Activated CD8-positive, alpha-beta T cell treated with anti-CD3 and anti-CD28 coated beads, Interleukin-2, amount 10 ng/mL, durations not matched to agents 7 days and 5 days (primary cell): ENCODE measurements around the gene DOP1A. TPM values are rescaled to one million over a fixed set of nuclear protein-coding genes. Genes with fewer than 3 reads are reported as not detected.

ENCODE experiments used
- ATAC-seq: fragments of 150-1000 bp; cut with Tn5 transposase; one replicate; pipeline ENCODE4 v1.10.0; 2021; ENCODE audit warnings: moderate library complexity
- CTCF ChIA-PET: fragments of 350-600 bp; sonication (Branson Sonifier 250); formaldehyde crosslinking; loops from one replicate; lab custom pipeline; 2021; ENCODE audit warnings: antibody characterized with exemption; lab: Charles Lee
- POLR2A ChIA-PET: fragments of 350-600 bp; sonication (Branson Sonifier 250); formaldehyde crosslinking; loops from one replicate; lab custom pipeline; 2021; ENCODE audit warnings: antibody characterized with exemption; lab: Charles Lee
- DNase-seq: peaks from one replicate; pipeline ENCODE4 v3.0.0-alpha.2; 2020
- H3K27ac Mint-ChIP-seq: one replicate; pipeline ENCODE4 v1.8.0; 2021; ENCODE audit warnings: mild to moderate bottlenecking, mixed read lengths
- H3K27me3 Mint-ChIP-seq: one replicate; pipeline ENCODE4 v1.8.0; 2021; ENCODE audit warnings: low read depth, mixed read lengths
- H3K36me3 Mint-ChIP-seq: one replicate; pipeline ENCODE4 v1.8.0; 2021; ENCODE audit warnings: low read depth, mixed read lengths
- H3K4me1 Mint-ChIP-seq: one replicate; pipeline ENCODE4 v1.8.0; 2021; ENCODE audit warnings: low read depth, mixed read lengths
- H3K4me3 Mint-ChIP-seq: one replicate; pipeline ENCODE4 v1.8.0; 2021; ENCODE audit warnings: mild to moderate bottlenecking, mixed read lengths
- H3K9me3 Mint-ChIP-seq: one replicate; pipeline ENCODE4 v1.8.0; 2022; ENCODE audit warnings: mixed read lengths; ENCODE audit not compliant: insufficient read depth
- total RNA-seq, 2 experiments: library from RNA; stranded (reverse); gene quantifications; one replicate each; pipeline ENCODE4 v1.2.3, GENCODE V29; 2021

DOP1A gene
- total RNA-seq, 2 experiments from 2014 or later, result 14.9 to 18.9 TPM

GRCh38 chr6:83055366-83055964 lies 12.0 kb upstream of the DOP1A start:
- POLR2A ChIA-PET, result no interaction called here

GRCh38 chr6:83057705-83058321 lies 9.7 kb upstream of the DOP1A start:
- POLR2A ChIA-PET, result interaction anchor here (0.6 kb wide), 1 partner anchor 38 kb away, joined by 3 read pairs; no protein-coding TSS in a partner anchor
- no peak overlapping the region for H3K27ac Mint-ChIP-seq
- no peak for ATAC-seq
- no peak overlapping the region for H3K4me3 Mint-ChIP-seq
- no peaks in the 10 kb centered on the region for H3K4me1 Mint-ChIP-seq
- peak; percentile 37 for DNase-seq
- CTCF ChIA-PET, result interaction anchor here (0.6 to 4.2 kb wide), 13 partner anchors 9 to 809 kb away, joined by 3 to 33 read pairs (median 3); partner anchors contain the start of genes DOP1A and UBE3D
- H3K36me3 Mint-ChIP-seq, result peaks cover 9% of the 10 kb centered on the region
- no peaks in the 10 kb centered on the region for H3K27me3 Mint-ChIP-seq
- no peaks in the 10 kb centered on the region for H3K9me3 Mint-ChIP-seq

More at GRCh38 chr6:83055366-83055964, 12.0 kb upstream of the DOP1A start:
- Mint-ChIP-seq H3K36me3 (peaks cover 9% of the 10 kb centered on the region), H3K27me3 (no peaks in the 10 kb centered on the region), H3K4me1 (no peaks in the 10 kb centered on the region), H3K9me3 (no peaks in the 10 kb centered on the region), H3K4me3 (no peak overlapping the region), H3K27ac (no peak overlapping the region)
- CTCF ChIA-PET, result interaction anchor here (0.6 to 4.4 kb wide), 4 partner anchors 11 to 807 kb away, joined by 4 to 53 read pairs (median 18); partner anchors contain the start of genes DOP1A and UBE3D
- peak; percentile 51 for DNase-seq
- no peak for ATAC-seq

- ATAC-seq, result no peak
- no peak overlapping the region for H3K27ac Mint-ChIP-seq
- H3K4me1 Mint-ChIP-seq, result peaks cover 15% of the 10 kb centered on the region
- CTCF ChIA-PET, result no interaction called here
- peaks cover 8% of the 10 kb centered on the region for H3K36me3 Mint-ChIP-seq
- no peak for DNase-seq
- no peaks in the 10 kb centered on the region for H3K9me3 Mint-ChIP-seq
- POLR2A ChIA-PET, result no interaction called here
- H3K27me3 Mint-ChIP-seq, result no peaks in the 10 kb centered on the region
- no peak overlapping the region for H3K4me3 Mint-ChIP-seq
Observed at GRCh38 chr6:83061190-83061589, 6.3 kb upstream of the DOP1A start.

GRCh38 chr6:83062225-83062624 lies 5.2 kb upstream of the DOP1A start:
- Mint-ChIP-seq H3K27me3 (no peaks in the 10 kb centered on the region), H3K36me3 (peaks cover under 1% of the 10 kb centered on the region), H3K27ac (no peak overlapping the region), H3K9me3 (no peaks in the 10 kb centered on the region), H3K4me1 (peaks cover 17% of the 10 kb centered on the region), H3K4me3 (no peak overlapping the region)
- ATAC-seq, result no peak
- CTCF ChIA-PET, result interaction anchor here (1.2 kb wide), 1 partner anchor 153 kb away, joined by 5 read pairs; no protein-coding TSS in a partner anchor
- no peak for DNase-seq
- POLR2A ChIA-PET, result no interaction called here

GRCh38 chr6:83065511-83066192 lies 1.8 kb upstream of the DOP1A start, which contains the start of gene UBE3D:
Gene UBE3D, minus strand, starts transcription at chr6:83065841. Its CDS starts 123 bp downstream, at chr6:83065718.
- Mint-ChIP-seq H3K4me1 (peaks cover 38% of the 10 kb centered on the region), H3K4me3 (peak within 1 kb of the TSS; percentile 91), H3K9me3 (no peaks in the 10 kb centered on the region), H3K27me3 (no peaks in the 10 kb centered on the region), H3K36me3 (no peaks in the 10 kb centered on the region), H3K27ac (peak within 1 kb of the TSS; percentile 77)
- ChIA-PET CTCF (interaction anchor here (0.6 to 6.6 kb wide), 63 partner anchors 8 to 1158 kb away, joined by 3 to 272 read pairs (median 5); partner anchors contain the start of genes IBTK, PGM3, PRSS35 and RWDD2A), POLR2A (interaction anchor here (1.1 kb wide), 2 partner anchors 23 to 818 kb away, joined by 4 to 5 read pairs; partner anchors contain the start of gene IBTK)
- DNase-seq (peak; percentile 93), ATAC-seq (peak; percentile 75)

GRCh38 chr6:83068616-83069015 lies 1.1 kb downstream of the DOP1A start:
- Mint-ChIP-seq H3K36me3 (peaks cover 2% of the 10 kb centered on the region), H3K27ac (peak overlapping the region; percentile 89), H3K9me3 (no peaks in the 10 kb centered on the region), H3K27me3 (no peaks in the 10 kb centered on the region), H3K4me3 (peak overlapping the region; percentile 90), H3K4me1 (peaks cover 44% of the 10 kb centered on the region)
- CTCF ChIA-PET, result interaction anchor here (1.3 to 6.6 kb wide), 6 partner anchors 9 to 146 kb away, joined by 4 to 272 read pairs (median 14); partner anchors contain the start of genes PGM3 and RWDD2A
- POLR2A ChIA-PET, result no interaction called here
- DNase-seq (no peak), ATAC-seq (no peak)

- Mint-ChIP-seq H3K9me3 (no peaks in the 10 kb centered on the region), H3K4me3 (no peak overlapping the region), H3K27me3 (no peaks in the 10 kb centered on the region), H3K27ac (no peak overlapping the region), H3K4me1 (peaks cover 38% of the 10 kb centered on the region), H3K36me3 (peaks cover 6% of the 10 kb centered on the region)
- ChIA-PET POLR2A (no interaction called here), CTCF (interaction anchor here (1.0 to 6.6 kb wide), 4 partner anchors 12 to 1158 kb away, joined by 3 to 272 read pairs (median 4); partner anchors contain the start of gene CEP162)
- no peak for DNase-seq
- no peak for ATAC-seq
Observed at GRCh38 chr6:83069633-83070032, 2.2 kb downstream of the DOP1A start.

GRCh38 chr6:83071023-83071422 lies 3.6 kb downstream of the DOP1A start:
- CTCF ChIA-PET, result interaction anchor here (1.2 to 6.6 kb wide), 3 partner anchors 13 to 144 kb away, joined by 3 to 272 read pairs (median 3); no protein-coding TSS in a partner anchor
- Mint-ChIP-seq H3K9me3 (no peaks in the 10 kb centered on the region), H3K27me3 (no peaks in the 10 kb centered on the region), H3K4me1 (peaks cover 31% of the 10 kb centered on the region), H3K27ac (no peak overlapping the region), H3K36me3 (peaks cover 11% of the 10 kb centered on the region), H3K4me3 (no peak overlapping the region)
- ATAC-seq (no peak), DNase-seq (no peak)
- POLR2A ChIA-PET, result no interaction called here

- POLR2A ChIA-PET, result no interaction called here
- CTCF ChIA-PET, result interaction anchor here (1.2 to 2.2 kb wide), 2 partner anchors 117 to 144 kb away, joined by 3 to 7 read pairs; no protein-coding TSS in a partner anchor
- no peaks in the 10 kb centered on the region for H3K27me3 Mint-ChIP-seq
Observed at GRCh38 chr6:83071707-83072106, 4.2 kb downstream of the DOP1A start.

GRCh38 chr6:83072726-83073125 lies 5.3 kb downstream of the DOP1A start:
- POLR2A ChIA-PET, result no interaction called here
- Mint-ChIP-seq H3K27ac (no peak overlapping the region), H3K4me1 (peaks cover 24% of the 10 kb centered on the region)

More at GRCh38 chr6:83071707-83072106, 4.2 kb downstream of the DOP1A start:
- Mint-ChIP-seq H3K36me3 (peaks cover 11% of the 10 kb centered on the region), H3K4me1 (peaks cover 28% of the 10 kb centered on the region), H3K27ac (no peak overlapping the region), H3K9me3 (no peaks in the 10 kb centered on the region), H3K4me3 (no peak overlapping the region)
- DNase-seq, result no peak
- no peak for ATAC-seq

GRCh38 chr6:83073615-83074014 lies 6.1 kb downstream of the DOP1A start:
- POLR2A ChIA-PET, result no interaction called here
- Mint-ChIP-seq H3K36me3 (peaks cover 11% of the 10 kb centered on the region), H3K27me3 (no peaks in the 10 kb centered on the region), H3K4me3 (no peak overlapping the region), H3K4me1 (peaks cover 24% of the 10 kb centered on the region), H3K27ac (no peak overlapping the region), H3K9me3 (no peaks in the 10 kb centered on the region)
- ATAC-seq, result no peak
- CTCF ChIA-PET, result interaction anchor here (1.7 to 2.2 kb wide), 2 partner anchors 8 to 142 kb away, joined by 7 to 8 read pairs; partner anchors contain the start of gene UBE3D
- no peak for DNase-seq

More at GRCh38 chr6:83072726-83073125, 5.3 kb downstream of the DOP1A start:
- H3K9me3 Mint-ChIP-seq, result no peaks in the 10 kb centered on the region
- ATAC-seq, result no peak
- CTCF ChIA-PET, result interaction anchor here (2.2 kb wide), 1 partner anchor 143 kb away, joined by 7 read pairs; no protein-coding TSS in a partner anchor
- DNase-seq, result no peak
- H3K36me3 Mint-ChIP-seq, result peaks cover 11% of the 10 kb centered on the region
- H3K27me3 Mint-ChIP-seq, result no peaks in the 10 kb centered on the region
- H3K4me3 Mint-ChIP-seq, result no peak overlapping the region
